ENCODE data around the gene WDR55. TPM values are rescaled to one million over a fixed set of nuclear protein-coding genes. Genes with fewer than 3 reads are reported as not detected.

WDR55 gene
- total and polyA plus RNA-seq, 8 donors = 13.8 to 51.0 (median 25.0) TPM

DNA sequence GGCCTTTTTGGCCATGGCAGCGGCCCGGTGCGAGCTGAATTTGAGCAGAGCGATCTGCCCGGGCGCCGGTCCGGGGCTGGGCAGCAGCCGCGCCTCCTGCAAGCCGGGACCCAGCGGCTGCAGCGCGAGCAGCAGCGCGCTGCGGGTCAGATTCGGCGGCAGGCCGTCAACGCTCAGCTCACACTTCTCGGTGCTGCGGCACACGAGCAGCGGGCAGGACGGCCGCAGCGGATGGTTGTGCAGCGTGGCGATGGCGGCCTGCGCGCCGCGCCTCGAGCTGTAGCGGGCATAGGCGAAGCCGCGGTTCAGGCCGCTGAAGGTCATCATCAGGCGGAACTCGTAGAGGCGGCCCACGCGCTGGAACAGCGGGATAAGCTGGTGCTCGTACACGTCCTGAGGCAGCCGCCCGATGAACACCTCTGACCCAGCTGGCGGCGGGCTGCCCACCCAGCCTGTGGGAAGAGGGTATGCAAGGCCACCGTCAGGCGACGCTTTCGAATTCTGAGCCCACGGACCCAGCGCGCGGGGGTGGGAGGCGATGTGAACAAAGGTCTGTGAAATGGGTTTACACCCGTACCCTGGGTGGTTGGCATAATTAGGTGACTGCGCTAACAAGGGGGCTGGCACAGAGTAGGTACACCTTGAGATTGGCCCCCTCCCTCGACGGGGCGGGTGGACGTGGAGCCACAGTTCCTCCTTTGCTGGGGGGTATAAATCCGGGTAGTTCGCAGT is 7.9 kb downstream of the WDR55 start:
- peak overlapping the region in 1 of 5 donors; percentile 13 for H3K27ac ChIP-seq
- TF ChIP-seq POLR2AphosphoS5 (IDR thresholded peaks at IDR 0.05) = no peak
- TF ChIP-seq, protein P1, sequence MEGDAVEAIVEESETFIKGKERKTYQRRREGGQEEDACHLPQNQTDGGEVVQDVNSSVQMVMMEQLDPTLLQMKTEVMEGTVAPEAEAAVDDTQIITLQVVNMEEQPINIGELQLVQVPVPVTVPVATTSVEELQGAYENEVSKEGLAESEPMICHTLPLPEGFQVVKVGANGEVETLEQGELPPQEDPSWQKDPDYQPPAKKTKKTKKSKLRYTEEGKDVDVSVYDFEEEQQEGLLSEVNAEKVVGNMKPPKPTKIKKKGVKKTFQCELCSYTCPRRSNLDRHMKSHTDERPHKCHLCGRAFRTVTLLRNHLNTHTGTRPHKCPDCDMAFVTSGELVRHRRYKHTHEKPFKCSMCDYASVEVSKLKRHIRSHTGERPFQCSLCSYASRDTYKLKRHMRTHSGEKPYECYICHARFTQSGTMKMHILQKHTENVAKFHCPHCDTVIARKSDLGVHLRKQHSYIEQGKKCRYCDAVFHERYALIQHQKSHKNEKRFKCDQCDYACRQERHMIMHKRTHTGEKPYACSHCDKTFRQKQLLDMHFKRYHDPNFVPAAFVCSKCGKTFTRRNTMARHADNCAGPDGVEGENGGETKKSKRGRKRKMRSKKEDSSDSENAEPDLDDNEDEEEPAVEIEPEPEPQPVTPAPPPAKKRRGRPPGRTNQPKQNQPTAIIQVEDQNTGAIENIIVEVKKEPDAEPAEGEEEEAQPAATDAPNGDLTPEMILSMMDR (IDR thresholded peaks at IDR 0.05) = no peak
- TF ChIP-seq POLR2A (IDR thresholded peaks at IDR 0.05) = no peak
- no peak for TF ChIP-seq EP300 (IDR thresholded peaks at IDR 0.05)
- 49 to 58% (median 51%) methylated on average over 32 to 70 of the region's 70 CpGs for WGBS, 5 donors
- H3K36me3 ChIP-seq = peaks cover 44 to 100% (median 97%) of the 10 kb centered on the region in 4 donors
- H3K4me3 ChIP-seq = peak overlapping the region in 3 of 4 donors; percentile 19 to 25 (median 20)
- intact Hi-C loops (cut with DNase I; ENCODE audit: low total_unique reads) = no loop called here
- no peaks in the 10 kb centered on the region for H3K27me3 ChIP-seq
- no peaks in the 10 kb centered on the region for H3K9me3 ChIP-seq
- peak in 1 of 2 donors; percentile 49 for DNase-seq
- H3K4me1 ChIP-seq = peaks cover 0 to 23% (median 5%) of the 10 kb centered on the region in 4 donors

- 88 to 93% (median 91%) methylated on average over 34 to 45 of the region's 45 CpGs for WGBS, 5 donors
- Histone ChIP-seq H3K4me3 (peak within 1 kb of the TSS in 3 of 4 donors; percentile 19 to 25 (median 20)), H3K4me1 (peaks cover 0 to 21% (median 5%) of the 10 kb centered on the region in 4 donors), H3K9me3 (no peaks in the 10 kb centered on the region), H3K27me3 (no peaks in the 10 kb centered on the region), H3K27ac (peak within 1 kb of the TSS in 1 of 5 donors; percentile 13), H3K36me3 (peaks cover 50 to 100% (median 98%) of the 10 kb centered on the region in 4 donors)
- DNase-seq = no peak
- intact Hi-C loops (cut with DNase I; ENCODE audit: low total_unique reads) = no loop called here
- no peak for TF ChIP-seq POLR2A (IDR thresholded peaks at IDR 0.05)
- no peak for TF ChIP-seq EP300 (IDR thresholded peaks at IDR 0.05)
- TF ChIP-seq POLR2AphosphoS5 (IDR thresholded peaks at IDR 0.05) = no peak
- TF ChIP-seq, protein P1 (IDR thresholded peaks at IDR 0.05) = no peak
These were observed 8.7 kb downstream of the WDR55 start, which contains the start of gene DND1 for GRCh38 chr5:140673187-140673976. Gene DND1 (minus strand): TSS chr5:140673576. CDS start chr5:140673542, 34 bp downstream.

DNA sequence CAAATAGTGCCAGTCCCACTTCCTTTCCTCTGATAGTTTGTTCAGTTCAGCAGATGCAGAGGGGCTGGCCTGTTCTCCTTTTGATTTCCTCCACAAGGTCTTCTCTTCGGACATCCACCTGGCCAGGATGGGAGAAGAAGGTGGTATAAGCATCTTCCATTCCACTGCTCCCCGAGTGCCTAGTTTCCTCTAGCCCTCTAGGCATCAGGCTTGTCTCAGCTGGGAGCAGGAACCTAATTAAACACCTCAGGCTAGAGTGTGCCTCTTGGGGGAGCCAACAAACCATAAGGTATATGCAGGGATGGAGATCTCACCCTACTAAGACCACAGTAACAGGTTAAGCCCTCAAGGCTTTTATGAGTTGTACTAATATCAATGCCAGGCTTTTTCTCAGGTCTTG is 9.5 kb downstream of the WDR55 start:
- 79 to 91% (median 86%) methylated on average over 2 of the region's 2 CpGs for WGBS, 5 donors
- Histone ChIP-seq H3K9me3 (no peaks in the 10 kb centered on the region), H3K4me3 (no peak overlapping the region), H3K4me1 (peaks cover 0 to 21% (median 5%) of the 10 kb centered on the region in 4 donors), H3K27me3 (no peaks in the 10 kb centered on the region), H3K27ac (no peak overlapping the region), H3K36me3 (peaks cover 48 to 100% (median 98%) of the 10 kb centered on the region in 4 donors)
- intact Hi-C loops (cut with DNase I; ENCODE audit: low total_unique reads) = no loop called here
- TF ChIP-seq POLR2A (IDR thresholded peaks at IDR 0.05) (no peak), EP300 (IDR thresholded peaks at IDR 0.05) (no peak), POLR2AphosphoS5 (IDR thresholded peaks at IDR 0.05) (no peak)
- TF ChIP-seq, protein P1 (IDR thresholded peaks at IDR 0.05) = no peak
- no peak for DNase-seq

- no peak for DNase-seq
- peaks cover 46 to 100% (median 98%) of the 10 kb centered on the region in 4 donors for H3K36me3 ChIP-seq
- H3K4me1 ChIP-seq = peaks cover 0 to 21% (median 5%) of the 10 kb centered on the region in 4 donors
- no peaks in the 10 kb centered on the region for H3K9me3 ChIP-seq
- H3K4me3 ChIP-seq = no peak overlapping the region
- H3K27me3 ChIP-seq = no peaks in the 10 kb centered on the region
- no peak for TF ChIP-seq POLR2A (IDR thresholded peaks at IDR 0.05)
- TF ChIP-seq, protein P1 (IDR thresholded peaks at IDR 0.05) = no peak
- TF ChIP-seq POLR2AphosphoS5 (IDR thresholded peaks at IDR 0.05) = no peak
- TF ChIP-seq EP300 (IDR thresholded peaks at IDR 0.05) = no peak
- intact Hi-C loops (cut with DNase I; ENCODE audit: low total_unique reads) = no loop called here
- no peak overlapping the region for H3K27ac ChIP-seq
- 88 to 97% (median 93%) methylated on average over 4 of the region's 4 CpGs for WGBS, 5 donors
These were observed 9.9 kb downstream of the WDR55 start for GRCh38 chr5:140674629-140675028.

Measured in stomach (tissue), 9 donors.